HUES48 (cell line): Measurements from ENCODE around the gene RNF145.

Experiments used
- H3K27ac ChIP-seq: one replicate; pipeline ENCODE4 v1.7.0; 2013; ENCODE audit warnings: low read depth, low read length, inconsistent platforms
- H3K27me3 ChIP-seq: 2 replicates; pipeline ENCODE4 v1.6.1; 2013; ENCODE audit warnings: mild to moderate bottlenecking, low read length; ENCODE audit not compliant: control insufficient read depth, insufficient read depth
- H3K36me3 ChIP-seq: 2 replicates; pipeline ENCODE4 v1.6.1; 2013; ENCODE audit warnings: low read length; ENCODE audit not compliant: control insufficient read depth, insufficient read depth
- H3K4me1 ChIP-seq: 2 replicates; pipeline ENCODE4 v1.6.1; 2013; ENCODE audit warnings: mild to moderate bottlenecking, low read length; ENCODE audit not compliant: control insufficient read depth, insufficient read depth
- H3K4me3 ChIP-seq: 2 replicates; pipeline ENCODE4 v1.5.1; 2013; ENCODE audit warnings: mild to moderate bottlenecking, low read depth, low read length
- H3K9ac ChIP-seq: 2 replicates; pipeline ENCODE4 v1.6.1; 2013; ENCODE audit warnings: mild to moderate bottlenecking, low read depth, low read length, moderate library complexity
- H3K9me3 ChIP-seq: 2 replicates; pipeline ENCODE4 v1.6.1; 2013; ENCODE audit warnings: low read length; ENCODE audit not compliant: control insufficient read depth, insufficient read depth

Gene RNF145

DNA sequence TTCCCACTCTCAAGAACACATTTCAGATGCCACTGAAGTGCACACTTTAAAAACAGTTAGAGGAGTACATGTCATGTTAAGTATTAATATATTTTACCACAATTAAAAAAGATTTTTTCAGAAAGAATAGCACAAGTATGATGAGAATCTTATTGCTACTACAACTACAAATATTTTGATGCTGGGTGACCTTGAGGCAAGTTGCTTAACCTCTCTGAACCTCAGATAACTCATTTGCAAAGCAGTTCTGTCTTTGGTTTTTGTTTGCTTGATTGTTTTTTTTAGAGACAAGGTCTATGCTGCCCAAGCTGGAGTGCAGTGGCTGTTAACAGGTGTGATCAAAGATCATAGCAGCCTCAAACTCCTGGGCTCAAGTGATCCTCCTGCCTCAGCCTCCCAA, 95.9 kb downstream of the RNF145 start:
- no peaks in the 10 kb centered on the region for H3K36me3 ChIP-seq
- no peaks in the 10 kb centered on the region for H3K9me3 ChIP-seq
- no peak overlapping the region for H3K4me3 ChIP-seq
- no peak overlapping the region for H3K9ac ChIP-seq
- H3K27me3 ChIP-seq = peaks cover 14% of the 10 kb centered on the region
- H3K4me1 ChIP-seq = no peaks in the 10 kb centered on the region
- no peak overlapping the region for H3K27ac ChIP-seq

GRCh38 chr5:159112436-159112835, 96.9 kb downstream of the RNF145 start:
- no peak overlapping the region for H3K27ac ChIP-seq
- H3K4me1 ChIP-seq = no peaks in the 10 kb centered on the region
- no peaks in the 10 kb centered on the region for H3K9me3 ChIP-seq
- H3K9ac ChIP-seq = no peak overlapping the region
- H3K4me3 ChIP-seq = no peak overlapping the region
- H3K36me3 ChIP-seq = no peaks in the 10 kb centered on the region
- H3K27me3 ChIP-seq = peaks cover 21% of the 10 kb centered on the region
